Caki2 (cell line): ENCODE results near the gene PTGES3. TPM values are rescaled to one million over a fixed set of nuclear protein-coding genes. Genes with fewer than 3 reads are reported as not detected.
"Not testable (repeated sequence)": the region's sequence is repeated elsewhere in the genome, so short reads cannot be mapped to it uniquely, and the experiment has no call there.

Experiments used
- DNase-seq: peaks from one replicate; pipeline ENCODE4 v3.0.0-alpha.2; 2015; ENCODE audit warnings: low read depth
- in situ Hi-C: cut with HindIII; loops from 2 replicates; pipeline ENCODE4 v1.10.0; 2016; ENCODE audit warnings: low sequenced_read_pairs, low pct_unique_long_range_greater_than_20kb, mixed read lengths
- total RNA-seq: library from RNA; depleted of rRNA; stranded (reverse); fragments of >200 nt; shearing (Covaris generic); gene quantifications from 2 replicates; pipeline ENCODE4 v1.2.3, GENCODE V29; 2014; ENCODE audit warnings: low replicate concordance

The PTGES3 gene
- total RNA-seq, 1 experiment from 2014 or later: 129 TPM

DNA sequence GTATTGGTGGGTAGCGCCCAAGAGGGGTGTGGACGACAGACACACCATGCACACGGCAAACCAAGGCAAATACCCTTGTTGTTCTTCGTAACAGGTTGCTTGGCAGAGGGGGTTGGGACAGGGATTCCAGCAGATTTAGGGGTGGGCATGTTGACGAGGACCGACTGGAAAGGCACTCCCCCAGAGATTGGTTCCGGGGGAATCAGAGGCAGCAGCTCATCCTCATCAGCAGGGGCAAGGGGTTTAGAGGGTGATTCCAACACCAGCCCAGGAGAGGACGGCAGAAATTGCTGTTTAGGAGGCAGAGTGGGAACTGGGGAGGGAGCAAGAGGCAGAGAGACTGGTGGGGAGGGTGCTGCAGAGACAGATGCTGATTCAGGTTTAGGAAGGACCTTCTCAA, 27.7 kb upstream of the PTGES3 start:
- DNase-seq: no peak
- in situ Hi-C loops: no loop called here

DNA sequence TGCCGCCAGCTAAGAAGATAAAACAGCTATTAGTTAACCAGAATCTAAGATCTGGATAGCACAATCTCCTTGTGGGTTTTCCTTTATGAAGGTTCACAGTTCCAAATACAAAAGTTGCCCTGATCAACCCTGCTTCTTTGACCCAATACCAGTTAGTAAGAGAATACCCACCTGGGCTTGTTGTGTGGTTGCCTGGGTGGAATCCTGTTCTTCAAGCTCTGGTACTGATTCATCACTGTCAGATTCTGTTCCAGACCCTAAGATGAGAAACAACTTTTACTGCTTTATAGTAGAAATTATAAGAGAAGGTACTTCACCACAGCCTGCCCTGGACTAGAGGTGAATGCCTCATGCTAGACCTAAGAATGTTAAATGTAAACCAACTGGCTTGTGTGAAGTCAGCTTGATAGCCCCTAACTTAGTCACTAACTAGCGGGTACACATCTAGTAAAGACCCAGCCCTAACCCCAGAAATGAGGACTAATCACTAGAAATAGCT, 26.4 kb upstream of the PTGES3 start:
- in situ Hi-C loops: no loop called here
- DNase-seq: no peak

DNA sequence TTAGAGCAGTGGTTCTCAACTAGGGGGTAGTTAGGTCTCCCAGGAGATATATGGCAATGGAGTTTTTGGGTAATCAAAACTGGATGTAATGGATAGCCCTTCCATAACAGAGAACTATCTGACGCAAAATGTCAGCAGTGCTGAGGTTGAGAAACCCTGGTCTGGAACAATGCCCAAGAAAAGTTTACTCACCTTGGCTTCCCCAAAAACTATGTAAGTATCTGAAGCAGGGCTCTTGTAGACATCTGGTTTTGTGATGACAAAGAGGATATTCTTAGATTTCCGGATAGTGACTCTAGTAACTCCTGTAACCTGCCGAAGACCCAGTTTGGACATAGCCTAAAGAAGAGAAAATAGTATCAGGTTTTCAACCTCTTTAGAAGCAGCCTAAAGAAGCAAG, 25.3 kb upstream of the PTGES3 start:
- DNase-seq: no peak
- in situ Hi-C loops: no loop called here

DNA sequence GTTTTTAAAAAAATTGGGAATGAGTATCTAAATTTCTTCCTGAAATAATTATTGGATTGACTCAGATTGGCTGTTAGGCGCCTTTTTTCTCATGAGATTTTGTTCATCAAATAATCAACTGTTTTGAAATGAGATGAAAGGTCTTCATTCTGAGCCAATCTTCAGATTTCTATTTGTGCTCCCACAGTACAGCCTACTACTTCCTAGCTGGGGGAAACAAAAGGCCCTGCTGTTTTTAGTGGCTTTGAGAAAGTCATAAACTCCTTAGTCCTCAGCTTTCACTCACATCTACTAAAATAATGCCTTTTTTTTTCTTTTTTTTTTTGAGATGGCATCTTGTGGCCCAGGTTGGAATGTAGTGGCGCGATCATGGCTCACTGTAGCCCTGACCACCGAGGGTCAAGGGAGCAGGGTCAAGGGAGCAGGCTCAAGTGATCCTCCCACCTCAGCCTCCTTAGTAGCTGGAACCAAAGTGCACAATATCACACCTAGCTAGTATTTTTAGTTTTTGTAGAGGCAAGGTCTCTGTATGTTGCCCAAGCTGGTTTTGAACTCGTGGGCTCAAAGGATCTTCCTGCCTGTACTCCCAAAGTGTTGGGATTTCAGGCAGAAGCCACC, 21.8 kb upstream of the PTGES3 start:
- in situ Hi-C loops: no loop called here
- DNase-seq: no peak

DNA sequence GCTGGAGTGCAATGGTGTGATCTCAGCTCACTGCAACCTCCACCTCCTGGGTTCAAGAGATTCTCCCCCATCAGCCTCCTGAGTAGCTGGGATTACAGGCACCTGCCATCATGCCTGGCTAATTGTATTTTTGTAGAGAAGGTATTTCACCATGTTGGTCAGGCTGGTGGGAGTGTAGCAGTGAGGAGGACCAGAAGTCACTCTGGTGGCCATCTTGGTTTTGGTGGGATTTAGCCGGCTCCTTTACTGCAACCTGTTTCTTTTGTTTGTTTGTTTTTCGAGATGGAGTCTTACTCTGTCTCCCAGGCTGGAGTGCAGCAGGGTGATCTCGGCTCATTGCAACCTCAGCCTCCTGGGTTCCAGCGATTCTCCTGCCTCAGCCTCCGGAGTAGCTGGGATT, 16.4 kb upstream of the PTGES3 start:
- in situ Hi-C loops, DNase-seq: not testable (repeated sequence)

DNA sequence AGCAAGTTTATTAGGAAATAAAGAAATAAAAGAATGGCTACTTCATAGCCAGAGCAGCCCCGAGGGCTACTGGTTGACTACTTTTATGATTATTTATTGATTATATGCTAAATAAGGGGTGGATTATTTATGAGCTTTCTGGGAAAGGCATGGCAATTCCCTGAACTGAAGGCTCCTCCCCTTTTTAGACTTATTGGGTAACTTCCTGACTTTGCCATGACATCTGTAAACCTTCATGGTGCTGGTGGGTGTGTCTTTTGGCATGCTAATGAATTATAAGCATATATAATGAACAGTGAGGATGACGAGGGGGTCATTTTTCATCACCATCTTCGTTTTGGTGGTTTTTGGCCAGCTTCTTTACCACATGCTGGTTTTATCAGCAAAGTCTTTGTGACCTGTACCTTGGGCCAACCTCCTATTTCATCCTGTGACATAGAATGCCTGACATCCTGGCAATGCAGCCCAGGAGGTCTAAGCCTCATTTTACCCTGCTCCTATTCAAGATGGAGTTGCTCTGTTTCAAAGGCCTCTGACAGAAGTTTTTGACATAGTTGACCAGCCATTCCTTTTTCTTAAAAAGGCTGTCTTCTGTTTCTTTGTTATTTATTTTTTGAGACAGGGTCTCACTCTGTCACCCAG, 11.1 kb upstream of the PTGES3 start:
- DNase-seq: no peak
- in situ Hi-C loops: no loop called here

DNA sequence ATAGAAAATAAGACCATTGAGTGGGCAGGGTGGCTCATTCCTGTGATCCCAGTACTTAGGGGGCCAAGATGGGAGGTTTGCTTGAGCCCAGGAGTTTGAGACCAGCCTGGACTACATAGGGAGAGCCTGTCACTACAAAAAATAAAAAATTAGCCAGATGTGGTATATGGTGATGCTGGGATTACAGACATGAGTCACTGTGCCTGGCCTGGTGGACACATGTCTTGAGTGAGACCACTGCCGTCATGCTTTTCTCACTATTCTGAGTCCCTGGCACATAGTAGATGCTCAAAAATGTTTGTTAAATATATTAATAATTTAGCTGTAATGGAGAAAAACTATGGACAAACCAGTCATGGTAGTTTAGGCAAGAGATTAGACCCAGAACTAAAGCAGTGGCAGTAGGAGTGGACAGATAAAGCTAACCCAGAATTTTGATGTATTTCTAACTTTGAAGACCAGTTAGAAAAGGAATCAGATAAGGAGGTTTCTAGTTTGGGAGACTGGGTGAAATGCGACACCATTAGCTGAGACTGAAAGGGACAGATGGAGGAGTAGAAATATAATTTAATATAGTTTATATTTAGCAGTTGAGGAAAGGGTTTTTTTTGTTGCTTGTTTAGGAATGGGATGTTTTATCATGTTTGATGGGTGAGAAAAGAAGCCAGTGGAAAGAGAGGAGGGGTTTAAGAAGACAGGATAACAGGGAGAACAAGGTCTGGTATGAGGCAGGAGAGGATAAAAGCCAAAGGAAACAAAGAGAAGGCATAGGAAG, 7.4 kb upstream of the PTGES3 start:
- DNase-seq: no peak
- in situ Hi-C loops: no loop called here

DNA sequence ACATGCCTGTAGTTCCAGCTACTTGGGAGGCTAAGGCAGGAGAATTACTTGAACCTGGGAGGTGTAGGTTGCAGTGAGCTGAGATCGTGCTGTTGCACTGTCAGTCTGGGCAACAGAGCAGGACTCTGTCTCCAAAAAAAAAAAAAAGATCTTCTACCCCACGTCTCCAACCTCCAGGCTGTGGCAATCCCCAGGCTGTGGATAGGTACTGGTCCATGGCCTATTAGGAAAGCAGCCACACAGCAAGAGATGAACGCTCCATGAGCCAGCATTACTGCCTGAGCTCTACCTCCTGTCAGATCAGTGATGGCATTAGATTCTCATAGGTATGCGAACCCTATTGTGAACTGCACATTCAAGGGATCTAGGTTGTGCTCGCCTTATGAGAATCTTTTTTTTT, 6.1 kb upstream of the PTGES3 start:
- DNase-seq: no peak
- in situ Hi-C loops: no loop called here

DNA sequence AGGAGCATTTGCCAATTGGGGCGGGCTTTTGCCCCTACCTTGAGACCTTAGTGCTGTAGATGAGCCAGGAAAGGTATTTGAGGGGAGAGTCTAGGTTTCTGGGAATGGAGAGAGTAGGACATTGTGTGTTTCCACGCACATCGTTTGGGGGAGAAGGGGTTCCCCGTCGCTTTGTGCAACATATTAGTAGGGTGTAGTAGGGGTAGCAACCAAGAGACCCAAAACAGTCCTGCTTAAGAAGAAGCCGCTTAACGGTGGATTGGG, 694 bp upstream of the PTGES3 start:
- no peak for DNase-seq

DNA sequence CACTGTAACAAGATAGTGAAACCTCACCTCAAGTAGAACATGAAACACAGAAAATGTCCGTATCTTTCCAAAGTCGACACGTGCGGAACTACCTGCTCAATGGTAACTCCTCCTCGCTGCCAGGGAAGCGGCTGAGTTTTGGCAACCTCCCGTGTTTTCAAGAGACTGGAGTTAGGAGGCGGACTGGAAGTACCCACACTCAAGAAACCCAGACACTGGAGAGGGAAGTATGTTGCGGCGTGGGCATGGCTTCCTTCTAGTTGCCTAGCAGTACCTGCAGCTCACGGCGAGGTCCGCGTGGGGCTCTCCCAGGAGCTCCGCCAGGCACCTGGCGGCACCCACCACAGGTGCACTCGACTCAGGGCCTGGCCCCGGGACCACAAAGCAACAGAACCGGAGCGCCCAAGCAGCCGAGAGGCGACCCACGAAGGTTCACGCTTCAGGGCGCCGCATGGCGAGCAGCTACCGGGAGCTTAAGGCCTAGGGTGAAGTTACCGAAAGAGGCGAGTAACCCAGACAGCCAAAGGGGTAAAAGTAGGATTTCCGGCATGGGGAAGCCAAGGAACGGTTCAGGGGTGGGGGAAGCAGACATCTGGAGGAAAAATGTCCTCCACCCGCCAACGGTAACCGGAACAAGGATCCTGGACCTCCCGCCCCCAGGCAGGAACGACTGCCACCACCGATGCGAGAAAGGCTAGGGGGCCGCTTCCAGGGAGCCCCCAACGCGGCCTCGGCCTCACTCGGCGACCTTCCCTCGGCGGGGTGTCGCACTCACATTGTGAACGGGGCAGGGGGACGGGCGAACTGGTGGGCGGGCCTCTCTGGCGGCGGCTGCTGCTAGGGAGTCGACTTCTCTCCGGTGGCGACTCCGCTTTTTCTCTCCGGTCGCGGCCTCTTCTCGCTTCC, 608 bp downstream of the PTGES3 start:
- peak; percentile 61 for DNase-seq
- in situ Hi-C loops: no loop called here

More for the DNA sequence above, 694 bp upstream of the PTGES3 start:
- in situ Hi-C loops: no loop called here

DNA sequence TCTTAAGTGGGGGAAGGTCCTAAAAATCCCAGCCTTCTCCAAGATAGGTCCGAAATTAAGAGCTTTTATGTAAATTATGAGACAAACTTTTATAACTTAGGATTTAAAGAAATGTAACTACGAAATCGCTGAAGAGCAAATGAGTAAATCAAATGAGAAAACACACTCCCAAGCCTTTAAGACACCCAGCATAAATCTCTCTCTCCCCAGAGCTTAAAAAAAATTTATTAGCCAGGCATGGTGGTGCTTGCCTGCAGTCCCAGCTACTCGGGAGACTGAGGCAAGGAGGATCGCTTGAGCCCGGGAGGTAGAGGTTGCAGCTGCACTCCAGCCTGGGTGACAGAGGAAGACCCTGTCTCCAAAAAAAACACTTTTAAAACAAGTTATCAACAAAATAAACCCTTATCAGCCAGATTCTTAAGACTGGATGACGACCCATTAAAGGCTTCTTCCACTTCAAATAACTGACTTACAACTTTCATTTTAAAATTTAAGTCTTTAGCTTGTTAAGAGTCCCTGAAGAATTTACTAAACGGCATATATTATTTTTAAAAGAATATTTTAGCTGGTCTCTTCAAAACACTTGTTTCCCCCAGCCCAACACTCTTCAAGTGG, 3.2 kb downstream of the PTGES3 start:
- peak; percentile 60 for DNase-seq
- in situ Hi-C loops: no loop called here

DNA sequence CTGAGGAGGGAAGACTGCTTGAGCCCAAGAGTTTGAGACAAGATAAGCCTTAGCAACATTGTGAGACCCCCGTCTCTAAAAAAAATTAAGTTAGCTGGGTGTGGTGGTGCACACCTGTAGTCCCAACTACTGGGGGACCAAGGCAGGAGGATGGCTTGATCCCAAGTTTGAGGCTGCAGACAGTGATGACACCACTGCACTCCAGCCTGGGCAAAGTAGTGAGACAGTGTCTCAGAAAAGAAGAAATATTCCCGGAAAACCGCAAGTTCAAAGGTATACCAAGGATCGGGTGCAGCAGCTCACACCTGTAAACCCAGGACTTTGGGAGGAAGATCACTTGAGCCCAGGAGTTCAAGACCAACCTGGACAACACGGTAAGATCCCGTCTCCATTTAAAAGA, 5.8 kb downstream of the PTGES3 start:
- in situ Hi-C loops: no loop called here
- DNase-seq: no peak

DNA sequence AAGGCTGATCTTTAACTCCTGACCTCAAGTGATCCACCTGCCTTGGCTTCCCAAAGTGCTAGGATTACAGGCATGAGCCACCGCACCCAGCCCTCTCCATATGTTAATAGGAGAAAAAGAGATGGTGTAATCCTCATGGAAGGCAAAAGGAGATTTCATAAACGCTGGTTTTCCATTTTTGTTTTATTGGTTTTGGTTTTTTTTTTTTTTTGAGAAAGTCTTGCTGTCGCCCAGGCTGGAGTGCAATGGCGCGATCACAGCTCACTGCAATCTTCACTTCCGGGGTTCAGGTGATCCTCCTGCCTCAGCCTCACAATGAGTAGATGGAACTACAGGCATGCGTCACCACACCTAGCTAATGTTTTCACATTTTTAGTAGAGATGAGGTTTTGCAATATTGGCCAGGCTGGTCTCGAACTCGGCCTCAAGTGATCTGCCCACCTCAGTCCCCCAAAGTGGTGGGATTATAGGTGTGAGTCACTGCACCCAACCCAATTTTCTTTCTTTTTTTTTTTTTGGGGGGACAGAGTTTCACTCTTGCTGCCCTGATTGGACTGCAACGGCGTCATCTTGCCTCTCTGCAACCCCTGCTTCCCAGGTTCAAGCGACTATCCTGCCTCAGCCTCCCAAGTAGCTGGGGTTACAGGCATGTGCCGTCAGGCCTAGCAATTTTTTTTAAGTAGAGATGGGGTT, 8.1 kb downstream of the PTGES3 start:
- no peak for DNase-seq
- in situ Hi-C loops: no loop called here

DNA sequence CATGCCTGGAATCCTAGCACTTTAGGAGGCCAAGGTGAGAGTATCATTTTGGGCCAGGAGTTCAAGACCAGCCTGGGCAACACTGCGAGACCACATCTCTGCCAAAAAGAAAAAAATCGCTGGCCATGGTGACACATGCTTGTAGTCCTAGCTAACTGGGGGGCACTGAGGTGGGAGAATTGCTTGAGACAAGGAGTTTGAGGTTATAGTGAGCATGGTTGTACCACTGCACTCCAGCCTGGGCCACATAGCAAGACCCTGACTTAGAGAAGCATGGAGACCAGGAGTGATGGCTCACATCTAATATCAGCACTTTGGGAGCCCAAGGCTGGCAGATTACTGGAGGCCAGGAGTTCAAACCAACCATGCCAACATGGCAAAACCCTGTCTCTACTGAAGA, 9.2 kb downstream of the PTGES3 start:
- in situ Hi-C loops: no loop called here
- no peak for DNase-seq

DNA sequence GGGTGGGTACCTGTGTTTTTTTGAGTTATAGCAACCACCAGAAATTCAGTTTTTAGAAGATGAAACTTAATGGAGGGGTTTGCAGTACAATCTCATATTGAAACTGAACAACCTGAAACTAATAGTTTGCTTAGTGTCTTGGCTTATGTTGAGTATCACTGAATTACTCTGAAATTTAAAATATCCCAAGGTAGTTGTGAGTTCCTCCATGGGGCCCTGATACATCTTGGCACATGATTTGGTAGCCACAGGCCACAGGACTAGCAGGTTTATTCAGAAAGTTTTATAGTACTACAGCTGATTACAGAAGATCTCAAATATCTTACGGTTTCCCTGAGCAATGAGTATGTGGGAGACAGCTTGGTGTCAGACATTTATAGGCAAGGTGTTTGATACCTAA, 10.4 kb downstream of the PTGES3 start:
- DNase-seq: no peak
- in situ Hi-C loops: no loop called here

DNA sequence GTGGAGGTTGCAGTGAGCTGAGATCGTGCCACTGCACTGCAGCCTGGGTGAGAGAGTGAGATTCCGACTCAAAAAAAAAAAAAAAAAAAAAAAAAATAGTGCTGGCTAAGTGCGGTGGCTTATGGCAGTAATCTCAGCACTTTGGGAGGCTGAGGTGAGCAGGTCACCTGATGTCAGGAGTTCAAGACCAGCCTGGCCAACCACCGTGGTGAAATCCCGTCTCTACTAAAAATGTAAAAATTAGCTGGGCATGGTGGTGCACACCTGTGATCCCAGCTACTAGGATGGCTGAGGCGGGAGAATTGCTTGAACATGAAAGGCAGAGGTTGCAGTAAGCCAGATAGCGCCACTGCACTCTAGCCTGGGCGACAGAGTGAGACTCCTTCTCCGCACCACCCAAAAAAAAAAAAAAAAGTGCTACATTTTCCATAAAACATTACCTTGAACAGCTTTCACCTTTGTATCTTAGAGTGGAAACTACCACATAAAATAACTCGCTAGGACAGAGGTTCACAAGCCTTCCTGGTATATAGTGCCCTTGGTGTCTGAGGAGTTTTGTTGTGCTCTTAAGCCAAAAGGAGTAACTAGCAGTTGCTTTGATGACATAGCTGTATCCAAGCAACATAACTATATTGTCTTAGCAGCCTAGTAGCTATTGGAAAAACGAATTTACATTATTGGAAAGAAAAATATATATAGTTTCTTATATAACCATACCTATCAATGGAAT, 11.1 kb downstream of the PTGES3 start:
- no peak for DNase-seq
- in situ Hi-C loops: no loop called here

DNA sequence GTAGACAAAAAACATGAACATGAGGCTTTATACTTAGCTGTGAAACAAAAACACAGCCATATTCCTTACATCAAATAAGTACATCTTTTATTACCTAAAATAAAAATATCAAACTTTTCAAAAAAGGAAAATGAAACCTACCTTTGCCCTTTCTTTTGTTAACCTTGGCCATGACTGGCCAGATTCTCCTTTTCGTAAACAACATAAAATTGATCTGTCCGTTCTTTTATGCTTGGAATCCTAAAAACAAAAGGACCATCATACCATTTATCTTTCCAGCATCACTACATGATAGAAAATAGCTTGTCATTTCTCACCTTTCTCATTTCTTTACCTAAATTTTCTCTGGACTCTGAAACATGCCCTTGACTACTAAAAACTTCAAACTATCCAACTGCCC, 16.5 kb downstream of the PTGES3 start:
- DNase-seq: no peak
- in situ Hi-C loops: no loop called here
